ENCODE measurements around the gene OR9Q1.
"Not testable (repeated sequence)": the region's sequence is repeated elsewhere in the genome, so short reads cannot be mapped to it uniquely, and the experiment has no call there.

The OR9Q1 gene

DNA sequence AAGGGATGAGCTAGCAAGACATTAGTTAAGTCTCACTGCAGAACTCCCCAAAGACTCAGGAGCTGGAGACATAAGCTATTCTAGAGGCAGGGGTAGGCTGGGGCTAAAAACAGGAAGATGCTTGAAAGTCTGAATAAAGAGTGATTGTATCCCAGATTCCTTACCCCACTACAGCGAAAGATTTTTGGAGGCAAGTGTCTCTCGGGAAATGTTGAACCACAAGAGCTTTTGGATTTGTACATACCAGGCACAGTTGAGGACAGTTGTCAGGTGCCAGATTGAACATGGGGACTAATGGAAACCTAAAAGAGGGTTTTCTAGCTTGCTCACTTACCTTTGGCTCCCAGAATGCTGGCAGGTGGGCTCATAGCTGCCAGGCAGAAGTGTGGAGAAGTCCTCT, 43.5 kb upstream of the OR9Q1 start:
- H3K4me3 ChIP-seq (replicated peaks in 1 of 2; ENCODE audit: low read depth in 2 of 2, low read length in 2 of 2) = no peak overlapping the region
- TF ChIP-seq, protein P1, sequence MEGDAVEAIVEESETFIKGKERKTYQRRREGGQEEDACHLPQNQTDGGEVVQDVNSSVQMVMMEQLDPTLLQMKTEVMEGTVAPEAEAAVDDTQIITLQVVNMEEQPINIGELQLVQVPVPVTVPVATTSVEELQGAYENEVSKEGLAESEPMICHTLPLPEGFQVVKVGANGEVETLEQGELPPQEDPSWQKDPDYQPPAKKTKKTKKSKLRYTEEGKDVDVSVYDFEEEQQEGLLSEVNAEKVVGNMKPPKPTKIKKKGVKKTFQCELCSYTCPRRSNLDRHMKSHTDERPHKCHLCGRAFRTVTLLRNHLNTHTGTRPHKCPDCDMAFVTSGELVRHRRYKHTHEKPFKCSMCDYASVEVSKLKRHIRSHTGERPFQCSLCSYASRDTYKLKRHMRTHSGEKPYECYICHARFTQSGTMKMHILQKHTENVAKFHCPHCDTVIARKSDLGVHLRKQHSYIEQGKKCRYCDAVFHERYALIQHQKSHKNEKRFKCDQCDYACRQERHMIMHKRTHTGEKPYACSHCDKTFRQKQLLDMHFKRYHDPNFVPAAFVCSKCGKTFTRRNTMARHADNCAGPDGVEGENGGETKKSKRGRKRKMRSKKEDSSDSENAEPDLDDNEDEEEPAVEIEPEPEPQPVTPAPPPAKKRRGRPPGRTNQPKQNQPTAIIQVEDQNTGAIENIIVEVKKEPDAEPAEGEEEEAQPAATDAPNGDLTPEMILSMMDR (IDR thresholded peaks at IDR 0.05; ENCODE audit: low read depth, low read length) = no peak
- no peak for DNase-seq (ENCODE audit: low read depth in 2 of 2)

DNA sequence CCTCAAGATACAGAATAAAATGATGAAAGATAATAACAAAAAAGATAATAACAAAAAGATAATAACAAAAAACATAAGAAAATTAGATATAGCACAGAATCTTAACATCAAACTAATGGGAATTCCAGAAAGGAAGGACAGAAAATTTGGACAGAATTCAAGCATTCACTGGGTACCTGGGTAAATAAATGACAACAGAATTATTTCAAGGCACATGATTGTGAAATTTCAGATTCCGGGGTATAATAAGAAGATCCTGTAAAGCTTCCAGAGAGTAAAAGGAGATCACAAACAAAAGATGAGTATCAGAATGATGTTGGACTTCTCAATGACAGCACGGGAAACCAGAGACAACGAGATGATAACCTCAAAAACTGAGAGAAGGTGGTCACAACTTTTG, 42.1 kb upstream of the OR9Q1 start:
- TF ChIP-seq, protein P1 (IDR thresholded peaks at IDR 0.05; ENCODE audit: low read depth, low read length) = no peak
- no peak overlapping the region for H3K4me3 ChIP-seq (replicated peaks in 1 of 2; ENCODE audit: low read depth in 2 of 2, low read length in 2 of 2)
- DNase-seq (ENCODE audit: low read depth in 2 of 2) = no peak

DNA sequence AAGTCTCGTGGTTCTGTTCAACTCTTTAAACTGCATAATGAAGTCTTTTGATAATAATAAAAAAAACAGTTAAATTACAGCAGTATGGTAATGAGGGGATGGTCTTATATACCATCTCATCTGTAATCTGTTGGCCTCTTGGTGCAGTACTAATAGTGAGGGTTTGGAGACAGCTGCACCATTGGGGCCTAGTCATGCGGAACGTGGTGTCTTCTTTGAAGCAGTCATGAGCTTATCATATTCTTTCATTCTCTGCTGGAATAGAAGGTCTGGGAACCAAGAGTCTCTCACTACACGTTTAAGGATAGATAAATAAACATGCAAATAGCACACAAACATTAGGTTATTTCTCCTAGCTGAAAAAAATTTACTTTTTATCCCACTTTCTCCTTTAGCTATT, 40.9 kb upstream of the OR9Q1 start:
- DNase-seq (ENCODE audit: low read depth in 2 of 2) = no peak
- TF ChIP-seq, protein P1 (IDR thresholded peaks at IDR 0.05; ENCODE audit: low read depth, low read length) = no peak
- H3K4me3 ChIP-seq (replicated peaks in 1 of 2; ENCODE audit: low read depth in 2 of 2, low read length in 2 of 2) = no peak overlapping the region

DNA sequence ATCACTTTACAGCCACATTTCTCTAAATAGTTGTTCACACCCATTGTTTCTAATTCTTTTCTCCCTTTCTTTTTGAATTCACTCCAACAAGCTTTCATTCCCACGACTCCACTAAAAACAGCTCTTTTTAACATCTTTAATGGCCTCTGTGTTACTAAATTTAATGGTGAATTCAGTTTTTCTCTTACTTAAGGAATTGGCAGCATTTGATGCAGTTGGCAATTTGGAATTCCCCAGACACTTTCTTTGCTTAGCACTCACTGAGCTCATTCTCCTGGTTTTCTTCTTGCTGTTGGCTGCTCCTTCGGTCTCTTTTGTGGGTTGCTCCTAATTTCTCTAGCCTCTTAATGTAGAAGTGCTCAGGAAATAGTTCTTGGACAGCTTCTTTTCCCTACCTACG, 40.5 kb upstream of the OR9Q1 start:
- DNase-seq (ENCODE audit: low read depth in 2 of 2) = no peak
- TF ChIP-seq, protein P1 (IDR thresholded peaks at IDR 0.05; ENCODE audit: low read depth, low read length) = no peak
- no peak overlapping the region for H3K4me3 ChIP-seq (replicated peaks in 1 of 2; ENCODE audit: low read depth in 2 of 2, low read length in 2 of 2)

DNA sequence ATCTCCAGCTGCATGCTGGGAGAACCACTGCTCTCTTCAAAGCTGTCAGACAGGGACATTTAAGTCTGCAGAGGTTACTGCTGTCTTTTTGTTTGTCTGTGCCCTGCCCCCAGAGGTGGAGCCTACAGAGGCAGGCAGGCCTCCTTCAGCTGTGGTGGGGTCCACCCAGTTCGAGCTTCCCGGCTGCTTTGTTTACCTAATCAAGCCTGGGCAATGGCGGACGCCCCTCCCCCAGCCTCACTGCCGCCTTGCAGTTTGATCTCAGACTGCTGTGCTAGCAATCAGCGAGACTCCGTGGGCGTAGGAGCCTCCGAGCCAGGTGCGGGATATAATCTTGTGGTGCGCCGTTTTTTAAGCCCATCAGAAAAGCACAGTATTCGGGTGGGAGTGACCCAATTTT, 24.2 kb upstream of the OR9Q1 start:
- H3K4me3 ChIP-seq (replicated peaks in 1 of 2; ENCODE audit: low read depth in 2 of 2, low read length in 2 of 2) = not testable (repeated sequence)

DNA sequence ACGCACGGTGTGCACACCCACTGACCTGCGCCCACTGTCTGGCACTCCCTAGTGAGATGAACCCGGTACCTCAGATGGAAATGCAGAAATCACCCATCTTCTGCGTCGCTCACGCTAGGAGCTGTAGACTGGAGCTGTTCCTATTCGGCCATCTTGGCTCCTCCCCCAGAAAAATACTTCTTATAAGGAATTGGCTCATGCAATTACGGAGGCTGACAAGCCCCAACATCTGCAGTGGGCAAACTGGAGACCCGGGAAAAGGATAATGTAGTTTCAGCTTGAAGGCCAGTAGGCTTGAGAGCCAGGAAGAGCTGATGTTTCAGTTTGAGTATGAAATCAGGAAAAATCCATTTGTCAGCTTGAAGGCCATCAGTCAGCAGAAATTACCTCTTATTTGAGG, 23.7 kb upstream of the OR9Q1 start:
- H3K4me3 ChIP-seq (replicated peaks in 1 of 2; ENCODE audit: low read depth in 2 of 2, low read length in 2 of 2); DNase-seq (ENCODE audit: low read depth in 2 of 2): not testable (repeated sequence)

More for the DNA sequence above, 24.2 kb upstream of the OR9Q1 start:
- DNase-seq (ENCODE audit: low read depth in 2 of 2) = not testable (repeated sequence)

DNA sequence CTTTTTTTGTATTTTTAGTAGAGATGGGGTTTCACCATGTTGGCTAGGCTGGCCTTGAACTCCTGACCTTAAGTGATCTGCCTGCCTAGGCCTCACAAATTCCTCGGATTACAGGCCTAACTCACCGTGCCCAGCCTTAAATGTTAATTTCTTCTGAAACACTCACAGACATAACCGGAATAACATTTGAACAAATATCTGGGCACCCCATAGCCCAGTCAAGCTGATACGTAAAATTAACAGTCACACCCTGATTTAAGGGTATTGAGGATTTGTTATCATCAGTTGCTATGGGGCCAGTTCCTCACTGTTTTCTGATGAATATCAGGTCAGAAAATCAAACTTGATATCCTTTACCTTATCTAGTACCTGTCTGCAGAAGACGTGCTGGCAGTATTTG, 23.0 kb upstream of the OR9Q1 start:
- no peak for DNase-seq (ENCODE audit: low read depth in 2 of 2)
- TF ChIP-seq, protein P1 (IDR thresholded peaks at IDR 0.05; ENCODE audit: low read depth, low read length) = no peak
- no peak overlapping the region for H3K4me3 ChIP-seq (replicated peaks in 1 of 2; ENCODE audit: low read depth in 2 of 2, low read length in 2 of 2)

DNA sequence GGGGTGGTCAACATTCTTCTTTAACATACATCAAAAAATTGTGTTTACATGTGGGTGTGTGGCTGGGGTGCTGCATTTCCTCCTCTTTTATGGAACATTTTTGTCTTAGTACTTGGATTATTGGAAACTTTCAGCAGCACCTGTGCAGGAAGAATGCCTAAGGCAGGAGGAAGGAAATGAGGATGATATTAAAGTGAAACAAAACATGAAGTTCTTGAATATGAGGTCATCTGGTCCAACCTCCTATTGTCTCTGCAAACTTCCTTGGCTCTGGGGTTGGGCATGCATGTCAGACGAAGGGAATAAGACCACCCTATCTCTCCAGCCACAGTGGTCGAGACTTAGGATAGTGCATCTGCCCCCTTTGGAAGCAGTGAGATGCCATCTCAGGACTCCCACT, 20.6 kb upstream of the OR9Q1 start:
- TF ChIP-seq, protein P1 (IDR thresholded peaks at IDR 0.05; ENCODE audit: low read depth, low read length) = no peak
- DNase-seq (ENCODE audit: low read depth in 2 of 2) = peak; percentile 3 to 25
- no peak overlapping the region for H3K4me3 ChIP-seq (replicated peaks in 1 of 2; ENCODE audit: low read depth in 2 of 2, low read length in 2 of 2)

Data from cardiac fibroblast (primary cell).